Testis (tissue), 2 donors: ENCODE measurements around the gene ALG8.

Source experiments
- POLR2A ChIP-seq: fragments of 450-650 bp; IDR thresholded peaks from one replicate; pipeline ENCODE4 v1.6.1; 2017; ENCODE audit warnings: antibody characterized with exemption, mild to moderate bottlenecking, moderate library complexity
- TF ChIP-seq, protein P1 (sequence below), 3 experiments: fragments of 450-650 bp in 2 of 3; fragments of 200-600 bp in 1 of 3; sonication (generic) in 1 of 3; IDR thresholded peaks; one replicate each; pipeline ENCODE4 v1.5.1; 2016 to 2019; ENCODE audit warnings: antibody characterized with exemption in 3 of 3, mild to moderate bottlenecking in 2 of 3, moderate library complexity in 1 of 3

DNA sequence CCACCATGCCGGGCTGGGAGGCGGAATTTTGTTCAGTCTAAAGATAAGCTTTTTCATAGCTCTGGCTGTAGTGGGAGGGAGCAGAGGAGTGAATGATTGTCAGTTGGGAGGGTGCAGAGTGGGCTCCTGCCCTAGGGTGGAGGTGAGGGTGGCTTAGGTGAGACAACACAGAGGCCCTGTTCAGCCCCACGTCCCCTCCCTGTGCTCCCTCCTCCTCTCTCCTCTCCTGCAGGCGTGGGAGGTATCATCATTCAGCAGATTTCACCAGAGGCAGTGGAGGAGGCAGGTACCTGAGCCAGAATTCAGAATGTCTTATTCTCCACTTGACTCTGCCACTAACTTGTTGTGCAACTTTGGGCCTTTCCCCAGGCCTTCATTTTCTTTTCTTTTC, 77.5 kb downstream of the ALG8 start:
- TF ChIP-seq, protein P1, sequence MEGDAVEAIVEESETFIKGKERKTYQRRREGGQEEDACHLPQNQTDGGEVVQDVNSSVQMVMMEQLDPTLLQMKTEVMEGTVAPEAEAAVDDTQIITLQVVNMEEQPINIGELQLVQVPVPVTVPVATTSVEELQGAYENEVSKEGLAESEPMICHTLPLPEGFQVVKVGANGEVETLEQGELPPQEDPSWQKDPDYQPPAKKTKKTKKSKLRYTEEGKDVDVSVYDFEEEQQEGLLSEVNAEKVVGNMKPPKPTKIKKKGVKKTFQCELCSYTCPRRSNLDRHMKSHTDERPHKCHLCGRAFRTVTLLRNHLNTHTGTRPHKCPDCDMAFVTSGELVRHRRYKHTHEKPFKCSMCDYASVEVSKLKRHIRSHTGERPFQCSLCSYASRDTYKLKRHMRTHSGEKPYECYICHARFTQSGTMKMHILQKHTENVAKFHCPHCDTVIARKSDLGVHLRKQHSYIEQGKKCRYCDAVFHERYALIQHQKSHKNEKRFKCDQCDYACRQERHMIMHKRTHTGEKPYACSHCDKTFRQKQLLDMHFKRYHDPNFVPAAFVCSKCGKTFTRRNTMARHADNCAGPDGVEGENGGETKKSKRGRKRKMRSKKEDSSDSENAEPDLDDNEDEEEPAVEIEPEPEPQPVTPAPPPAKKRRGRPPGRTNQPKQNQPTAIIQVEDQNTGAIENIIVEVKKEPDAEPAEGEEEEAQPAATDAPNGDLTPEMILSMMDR (IDR thresholded peaks at IDR 0.05) = no peak
- no peak for TF ChIP-seq POLR2A
